GM21360 (cell line): ENCODE measurements around the gene B3GNT9.

Experiments
- ATAC-seq: cut with Tn5 transposase; IDR thresholded peaks from one replicate; pipeline ENCODE4 v1.9.1; 2021; ENCODE audit warnings: mild to moderate bottlenecking, moderate library complexity; ENCODE audit not compliant: unreplicated experiment

The B3GNT9 gene

GRCh38 chr16:67185651-67186134, 34.9 kb upstream of the B3GNT9 start:
- no peak for ATAC-seq

GRCh38 chr16:67184995-67185650, 34.3 kb upstream of the B3GNT9 start:
- ATAC-seq = no peak

GRCh38 chr16:67184453-67184994, 33.7 kb upstream of the B3GNT9 start:
- ATAC-seq = no peak

GRCh38 chr16:67183627-67184452, 33.0 kb upstream of the B3GNT9 start, which contains the start of gene MATCAP1:
MATCAP1 (minus strand) TSS chr16:67183963; CDS start chr16:67180610, 3,353 bp downstream.
- peak; percentile 90 for ATAC-seq

- ATAC-seq = no peak
These were observed 32.5 kb upstream of the B3GNT9 start for GRCh38 chr16:67183284-67183626.

GRCh38 chr16:67182288-67182687, 31.5 kb upstream of the B3GNT9 start:
- no peak for ATAC-seq

- ATAC-seq = no peak
These were observed 30.5 kb upstream of the B3GNT9 start for GRCh38 chr16:67181346-67181745.

GRCh38 chr16:67180166-67180565, 29.4 kb upstream of the B3GNT9 start:
- no peak for ATAC-seq

GRCh38 chr16:67179421-67180080, 28.8 kb upstream of the B3GNT9 start:
- ATAC-seq = no peak

GRCh38 chr16:67177743-67178699, 27.2 kb upstream of the B3GNT9 start:
- no peak for ATAC-seq

- ATAC-seq = no peak
These were observed 25.9 kb upstream of the B3GNT9 start for GRCh38 chr16:67176662-67177061.

- ATAC-seq = no peak
These were observed 24.0 kb upstream of the B3GNT9 start for GRCh38 chr16:67174706-67175231.

- peak; percentile 42 for ATAC-seq
These were observed 23.3 kb upstream of the B3GNT9 start for GRCh38 chr16:67173808-67174705.

GRCh38 chr16:67173323-67173722, 22.5 kb upstream of the B3GNT9 start:
- ATAC-seq = no peak

GRCh38 chr16:67170949-67171649, 20.3 kb upstream of the B3GNT9 start:
- peak; percentile 1 for ATAC-seq

GRCh38 chr16:67170168-67170948, 19.6 kb upstream of the B3GNT9 start, which contains the start of gene NOL3:
NOL3 (plus strand) TSS chr16:67170538.
- peak; percentile 35 for ATAC-seq

GRCh38 chr16:67169642-67170167, 18.9 kb upstream of the B3GNT9 start:
- ATAC-seq = no peak
